Keratinocyte (primary cell): ENCODE measurements around the gene HLA-DMA. TPM values are rescaled to one million over a fixed set of nuclear protein-coding genes. Genes with fewer than 3 reads are reported as not detected.

Experiments used
- DNase-seq: peaks from one replicate; pipeline ENCODE4 v3.0.0-alpha.2; 2011; ENCODE audit warnings: low read depth, missing footprints, low spot score
- FAIRE-seq: peaks from 2 replicates; lab custom pipeline; 2011; peaks lifted over from hg19 to GRCh38; lab: Jason Lieb, UNC
- H2AFZ ChIP-seq: 2 replicates; pipeline ENCODE4 v1.6.0; 2012; ENCODE audit warnings: low read length, control low read depth, inconsistent platforms; ENCODE audit not compliant: control insufficient read depth
- H3K27ac ChIP-seq: 2 replicates; pipeline ENCODE4 v1.5.1; 2011; ENCODE audit warnings: low read length; ENCODE audit not compliant: control insufficient read depth, insufficient read depth
- H3K27me3 ChIP-seq: 3 replicates; pipeline ENCODE4 v1.6.0; 2011; ENCODE audit warnings: low read length; ENCODE audit not compliant: control insufficient read depth, insufficient read depth; ENCODE audit errors: extremely low read depth
- H3K36me3 ChIP-seq, 2 experiments: 2 replicates in 1 of 2; 3 replicates in 1 of 2; pipeline ENCODE4 v1.5.1; 2011; ENCODE audit warnings: low read length in 2 of 2, mild to moderate bottlenecking in 1 of 2; ENCODE audit not compliant: control insufficient read depth in 2 of 2, insufficient read depth in 2 of 2; ENCODE audit errors: extremely low read depth in 1 of 2
- H3K4me1 ChIP-seq: 3 replicates; pipeline ENCODE4 v1.5.1; 2011; ENCODE audit warnings: low read length; ENCODE audit not compliant: control insufficient read depth, insufficient read depth; ENCODE audit errors: extremely low read depth
- H3K4me2 ChIP-seq: 3 replicates; pipeline ENCODE4 v1.6.0; 2011; ENCODE audit warnings: low read depth, low read length; ENCODE audit not compliant: control insufficient read depth, insufficient read depth; ENCODE audit errors: extremely low read depth
- H3K4me3 ChIP-seq, 3 experiments: fragments of 200-600 bp in 1 of 3; sonication (generic) in 1 of 3; 2 replicates in 2 of 3; 3 replicates in 1 of 3; pipeline ENCODE4 v1.5.1; 2011 to 2016; ENCODE audit warnings: low read length in 3 of 3, mild to moderate bottlenecking in 3 of 3, control low read depth in 2 of 3, inconsistent platforms in 1 of 3, low read depth in 1 of 3, mixed read lengths in 1 of 3, mixed run types in 1 of 3, moderate library complexity in 1 of 3; ENCODE audit not compliant: control insufficient read depth in 2 of 3, insufficient read depth in 2 of 3; ENCODE audit errors: extremely low read depth in 1 of 3
- H3K79me2 ChIP-seq: 2 replicates; pipeline ENCODE4 v1.6.0; 2012; ENCODE audit warnings: low read length; ENCODE audit not compliant: control insufficient read depth, insufficient read depth
- H3K9ac ChIP-seq: 3 replicates; pipeline ENCODE4 v1.6.0; 2011; ENCODE audit warnings: low read length; ENCODE audit not compliant: control insufficient read depth, insufficient read depth; ENCODE audit errors: extremely low read depth
- H3K9me1 ChIP-seq: 3 replicates; pipeline ENCODE4 v1.6.0; 2011; ENCODE audit warnings: low read length; ENCODE audit not compliant: control insufficient read depth, insufficient read depth; ENCODE audit errors: extremely low read depth
- H3K9me3 ChIP-seq: 2 replicates; pipeline ENCODE4 v1.5.1; 2012; ENCODE audit warnings: low read depth, low read length; ENCODE audit not compliant: control insufficient read depth
- H4K20me1 ChIP-seq: 3 replicates; pipeline ENCODE4 v1.6.0; 2011; ENCODE audit warnings: low read length; ENCODE audit not compliant: control insufficient read depth, insufficient read depth; ENCODE audit errors: extremely low read depth
- CTCF ChIP-seq, 3 experiments: IDR thresholded peaks in 1 of 3; conservative IDR thresholded peaks in 1 of 3; optimal IDR thresholded peaks in 1 of 3; 2 replicates in 2 of 3; 3 replicates in 1 of 3; pipeline versions ENCODE3 to v1.5.1; 2011; ENCODE audit warnings: low read length in 3 of 3, mild to moderate bottlenecking in 3 of 3, moderate library complexity in 2 of 3, control low read depth in 1 of 3, inconsistent platforms in 1 of 3; ENCODE audit not compliant: insufficient read depth in 2 of 3; ENCODE audit errors: extremely low read depth in 1 of 3
- EZH2 ChIP-seq: IDR thresholded peaks from one replicate; pipeline ENCODE4 v1.6.1; 2012; ENCODE audit warnings: inconsistent platforms, mild to moderate bottlenecking, low read length, moderate library complexity
- dilution Hi-C: fragments of 300-500 bp; cut with MboI; formaldehyde crosslinking; loops from one replicate; pipeline ENCODE4 v1.7.0; 2020; ENCODE audit warnings: low sequenced_read_pairs; ENCODE audit not compliant: extremely low pct_ligation_motif_present
- polyA plus RNA-seq, 5 experiments: library from polyadenylated mRNA; depleted of rRNA in 3 of 5; stranded (reverse) in 3 of 5; stranded (forward) in 1 of 5; unstranded in 1 of 5; fragments of >200 nt; gene quantifications; 1 replicate in 1 of 5; 2 replicates in 3 of 5; 3 replicates in 1 of 5; pipeline versions ENCODE4 v1.2.1 to v1.2.3, GENCODE V29; 2011 to 2012; ENCODE audit warnings: missing spikeins in 2 of 5, low read depth in 1 of 5, low replicate concordance in 1 of 5

The HLA-DMA gene
- polyA plus RNA-seq, 1 donor (not counting 4 experiments of a cell fraction or from before 2014, with no cell fraction given): 2.6 TPM

GRCh38 chr6:32947552-32948465, 5.1 kb downstream of the HLA-DMA start:
- DNase-seq: no peak
- dilution Hi-C loops: no loop called here
- Histone ChIP-seq H3K4me3 (no peak overlapping the region), H3K4me1 (peaks cover 3% of the 10 kb centered on the region), H3K79me2 (no peaks in the 10 kb centered on the region), H3K9ac (no peak overlapping the region), H4K20me1 (no peaks in the 10 kb centered on the region), H3K27me3 (no peaks in the 10 kb centered on the region), H2AFZ (no peak overlapping the region), H3K9me3 (no peaks in the 10 kb centered on the region), H3K36me3 (no peaks in the 10 kb centered on the region), H3K4me2 (no peak overlapping the region), H3K9me1 (no peaks in the 10 kb centered on the region), H3K27ac (no peak overlapping the region)
- TF ChIP-seq CTCF (optimal IDR thresholded peaks at IDR 0.05 in 1 of 3, IDR thresholded peaks at IDR 0.05 in 1 of 3, conservative IDR thresholded peaks at IDR 0.05 in 1 of 3; ENCODE audit: extremely low read depth in 1 of 3, insufficient read depth in 2 of 3, low read length in 3 of 3) (peak; percentile 76 to 91 (median 85)), EZH2 (no peak)
- FAIRE-seq: peak; percentile 56

GRCh38 chr6:32946893-32947292, 6.0 kb downstream of the HLA-DMA start:
- Histone ChIP-seq H3K27ac (no peak overlapping the region), H3K4me3 (no peak overlapping the region), H4K20me1 (no peaks in the 10 kb centered on the region), H3K9me1 (no peaks in the 10 kb centered on the region), H3K9me3 (no peaks in the 10 kb centered on the region), H3K4me2 (no peak overlapping the region), H3K79me2 (no peaks in the 10 kb centered on the region), H3K9ac (no peak overlapping the region), H3K4me1 (no peaks in the 10 kb centered on the region), H3K36me3 (no peaks in the 10 kb centered on the region), H2AFZ (no peak overlapping the region), H3K27me3 (no peaks in the 10 kb centered on the region)
- DNase-seq: no peak
- TF ChIP-seq CTCF (optimal IDR thresholded peaks at IDR 0.05 in 1 of 3, IDR thresholded peaks at IDR 0.05 in 1 of 3, conservative IDR thresholded peaks at IDR 0.05 in 1 of 3; ENCODE audit: extremely low read depth in 1 of 3, insufficient read depth in 2 of 3, low read length in 3 of 3) (no peak), EZH2 (no peak)
- dilution Hi-C loops: no loop called here
- no peak for FAIRE-seq
